Stimulated activated CD4-positive, alpha-beta T cell treated with anti-CD3 and anti-CD28 coated beads, Interleukin-2, amount 100 ng/mL, for 4 hours (primary cell): Measurements from ENCODE around the gene MBL2.

Experiments
- DNase-seq: peaks from one replicate; pipeline ENCODE4 v3.0.0-alpha.2; 2020; ENCODE audit warnings: low read depth

MBL2 gene

DNA sequence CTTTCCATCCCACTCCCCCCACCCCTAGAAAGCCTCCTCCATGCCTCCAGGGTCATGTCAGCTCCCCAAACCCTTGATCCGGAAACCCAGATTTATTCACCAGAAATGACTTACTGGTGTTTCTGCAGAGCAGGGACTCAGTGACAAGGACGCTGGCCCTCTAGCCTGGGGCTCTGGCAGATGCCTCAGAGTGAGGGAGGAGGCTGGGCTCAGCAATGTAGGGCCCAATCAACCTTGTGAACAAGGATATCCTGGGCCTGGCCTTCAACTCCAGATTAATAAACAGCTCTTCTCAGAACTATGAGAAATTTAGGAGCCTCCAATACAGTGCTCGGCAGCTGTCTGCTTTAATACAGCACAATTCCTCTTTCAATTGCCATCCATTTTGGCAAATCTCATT is at the start of gene MBL2:
TSS of gene MBL2 (minus strand) at position 162 of the 400 bp plus-strand sequence. CDS start 1,149 bp downstream, outside the sequence.
- DNase-seq = no peak

DNA sequence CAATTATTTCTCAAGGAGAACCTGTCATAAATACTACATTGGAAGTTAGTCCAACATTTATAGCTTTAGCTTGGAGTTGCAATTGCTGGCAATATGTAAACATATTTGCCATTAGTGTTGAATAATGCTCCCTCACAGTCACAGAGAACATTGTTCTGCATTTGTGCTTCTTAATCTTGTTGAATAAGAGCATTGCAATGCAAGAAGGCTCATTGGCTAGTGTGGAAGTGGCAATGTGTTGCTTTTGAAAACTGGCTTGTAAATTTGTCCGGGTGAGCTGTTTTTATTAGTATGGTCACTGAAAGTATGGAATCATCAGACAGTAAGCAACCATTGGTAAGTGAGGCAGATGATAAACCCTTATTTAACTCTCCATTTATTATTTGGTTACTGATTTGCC is 47.7 kb upstream of the MBL2 start:
- no peak for DNase-seq

DNA sequence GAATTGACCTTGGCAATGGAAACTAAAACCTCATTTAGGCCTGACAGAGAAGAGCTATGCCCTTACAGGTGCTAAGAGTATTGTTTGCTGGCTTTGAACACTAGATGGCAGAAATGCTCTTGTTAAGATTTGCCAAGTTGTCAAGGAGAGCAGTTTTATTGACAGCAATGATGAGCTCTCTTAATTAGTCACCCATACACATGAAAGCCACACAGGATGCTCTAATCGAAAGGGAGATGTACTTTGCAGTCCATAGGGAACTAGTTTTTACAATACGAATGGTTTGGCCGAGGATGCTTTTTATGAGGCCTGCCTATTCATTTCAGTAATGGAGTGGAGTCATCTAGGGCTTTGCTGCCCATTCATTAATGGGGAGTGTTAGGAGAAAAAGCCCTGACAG is 45.4 kb upstream of the MBL2 start:
- DNase-seq = no peak

DNA sequence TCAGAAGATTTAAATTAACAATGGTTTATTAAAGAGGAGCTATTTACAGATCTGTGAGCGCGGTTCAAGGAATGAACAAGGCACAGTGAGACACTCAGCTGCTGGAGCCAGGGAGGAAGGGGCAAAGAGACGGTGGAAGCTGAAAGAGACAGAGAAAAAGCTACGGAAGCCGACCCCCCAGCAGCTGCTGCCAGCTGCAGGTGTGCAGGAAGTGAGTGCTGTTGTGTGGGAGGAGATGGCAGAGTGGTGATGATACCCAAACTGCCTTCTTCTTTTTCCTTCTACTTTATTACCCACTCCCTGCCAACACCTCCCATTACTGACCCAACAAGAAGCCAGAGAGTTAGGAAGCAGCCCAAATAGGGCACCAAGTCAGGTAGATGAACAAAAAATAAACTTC is 41.9 kb upstream of the MBL2 start:
- no peak for DNase-seq

DNA sequence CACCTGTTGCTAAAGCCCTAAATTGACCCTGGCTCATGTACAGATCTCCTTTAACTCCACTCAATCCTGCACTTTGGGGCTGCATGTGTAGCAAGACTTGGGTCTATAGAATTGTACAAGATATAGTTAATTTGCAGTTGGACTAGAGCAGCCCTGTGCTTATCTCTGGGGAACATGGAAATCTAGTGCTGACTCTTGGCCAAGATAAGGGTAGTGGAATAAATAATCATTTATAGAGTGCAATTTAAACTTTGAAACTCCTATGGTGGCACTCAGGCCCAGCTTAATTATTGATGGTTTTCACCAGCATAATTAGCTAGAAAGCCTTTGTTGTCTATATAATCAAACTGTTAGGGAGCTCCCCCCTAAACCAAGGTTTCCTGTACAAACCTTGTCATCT is 39.2 kb upstream of the MBL2 start:
- DNase-seq = no peak

DNA sequence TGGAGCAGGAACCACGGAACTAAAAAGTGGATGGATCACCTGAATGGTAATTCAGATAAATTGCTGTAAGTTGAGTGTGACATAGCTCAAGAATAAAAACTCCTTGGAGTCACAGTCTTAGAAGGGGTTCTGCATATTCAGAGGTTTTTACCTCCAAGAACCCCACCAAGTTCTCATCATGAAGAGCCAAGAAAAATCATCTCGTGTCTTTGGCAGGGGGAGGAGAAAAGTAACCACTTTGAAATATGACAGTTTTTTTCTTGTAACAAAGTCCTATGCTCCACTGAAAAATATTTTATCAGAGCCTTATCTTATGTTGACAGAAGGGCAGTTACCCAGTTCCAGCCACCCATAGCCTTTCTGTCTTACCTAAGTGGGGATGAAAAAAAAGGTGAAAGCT is 38.2 kb upstream of the MBL2 start:
- no peak for DNase-seq

DNA sequence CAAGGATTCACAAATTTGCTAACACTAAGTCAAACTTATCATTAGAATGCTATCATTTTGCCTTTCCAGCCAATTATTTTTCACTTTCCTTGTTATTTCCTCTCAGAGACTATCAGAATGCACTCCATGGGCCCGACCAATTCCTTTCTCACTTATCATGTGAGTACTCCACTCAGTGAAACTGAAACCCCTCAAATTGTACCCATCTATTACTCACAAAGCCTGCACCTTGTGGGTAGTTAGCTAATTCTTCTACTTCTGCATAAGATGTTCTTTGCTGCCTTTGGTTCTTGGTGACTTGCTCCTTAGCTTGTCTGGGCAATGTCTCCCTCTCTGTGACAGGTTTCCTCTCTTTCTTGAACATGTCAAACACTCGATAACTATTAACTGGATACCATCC is 35.2 kb upstream of the MBL2 start:
- DNase-seq = no peak

DNA sequence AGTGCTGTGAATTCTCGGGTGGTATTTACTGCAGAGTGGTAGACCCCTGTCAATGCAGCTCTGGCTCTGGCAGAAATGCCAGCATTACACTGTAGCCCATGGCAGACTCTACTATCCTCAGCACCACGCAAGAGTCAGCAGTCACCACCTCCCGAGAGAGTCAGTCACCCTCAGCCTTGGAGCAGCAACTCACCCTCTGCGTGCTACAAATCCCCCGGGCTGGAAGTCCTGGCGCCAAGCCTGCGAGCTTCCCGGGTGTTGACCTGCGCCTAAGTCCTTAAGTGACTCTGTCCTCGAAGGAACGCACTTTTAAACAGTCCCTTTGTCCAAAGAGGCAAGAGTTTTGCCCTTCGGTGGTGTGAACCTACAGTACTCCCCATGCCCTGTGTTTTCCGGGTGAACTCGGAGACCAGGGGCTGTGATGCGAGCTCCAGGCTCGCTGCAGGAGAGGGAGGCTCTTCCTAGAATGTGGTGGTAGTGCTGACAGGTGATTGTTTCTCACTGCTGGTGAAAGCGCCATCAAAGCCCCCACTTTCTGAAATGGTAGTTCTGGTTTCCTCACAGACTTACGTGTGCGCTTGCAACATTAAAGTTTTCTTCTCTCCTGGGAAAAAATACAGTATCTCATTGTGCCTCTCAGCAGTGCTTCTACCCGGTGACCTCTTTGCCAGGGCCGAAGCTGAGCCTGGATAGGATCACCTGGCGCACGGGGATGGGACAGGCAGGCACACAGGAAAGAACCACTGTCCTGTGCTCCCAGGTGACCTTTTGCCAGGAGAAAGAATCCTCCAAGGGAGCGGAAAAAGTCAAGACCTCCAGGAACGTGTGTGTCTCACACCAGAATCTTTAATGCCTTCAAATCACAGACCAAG is 33.1 kb upstream of the MBL2 start:
- no peak for DNase-seq

DNA sequence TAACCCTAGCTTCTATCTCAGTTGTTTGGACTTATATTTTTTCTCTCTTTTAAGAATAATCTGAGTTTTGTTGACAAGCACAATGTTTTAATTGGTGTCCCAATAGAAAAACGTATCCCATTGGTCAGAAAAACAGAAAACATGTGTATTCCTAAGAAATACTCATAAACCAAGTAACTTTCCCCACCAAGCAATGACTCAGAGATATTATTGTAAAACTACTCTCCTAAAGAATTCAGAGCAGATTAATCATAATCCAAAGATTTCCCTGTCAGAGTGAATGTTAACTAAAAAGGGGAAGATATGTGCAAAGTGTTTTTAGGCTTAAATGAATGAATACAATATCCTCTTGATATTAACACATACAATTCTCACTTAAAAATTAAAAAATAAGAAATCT is 29.4 kb upstream of the MBL2 start:
- DNase-seq = no peak

DNA sequence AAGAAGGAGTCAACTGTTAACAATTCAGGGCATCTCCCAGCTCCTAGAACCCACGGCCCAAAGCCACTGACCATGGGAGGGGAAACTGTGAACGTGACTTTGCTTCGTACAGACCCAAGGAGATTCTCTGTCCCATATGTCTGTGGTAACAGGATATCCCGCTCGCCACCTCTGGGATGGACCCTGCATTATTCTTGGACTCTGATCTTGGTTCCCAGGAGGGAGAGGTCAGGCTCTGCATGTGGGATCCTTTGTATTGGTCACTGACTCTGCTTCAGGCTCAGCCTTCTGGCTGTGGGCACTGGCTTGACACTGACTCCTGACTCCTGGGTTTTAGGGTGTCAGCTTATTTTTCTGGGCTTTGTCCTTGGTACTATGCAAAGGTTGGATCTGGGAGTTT is 13.5 kb upstream of the MBL2 start:
- DNase-seq = no peak

DNA sequence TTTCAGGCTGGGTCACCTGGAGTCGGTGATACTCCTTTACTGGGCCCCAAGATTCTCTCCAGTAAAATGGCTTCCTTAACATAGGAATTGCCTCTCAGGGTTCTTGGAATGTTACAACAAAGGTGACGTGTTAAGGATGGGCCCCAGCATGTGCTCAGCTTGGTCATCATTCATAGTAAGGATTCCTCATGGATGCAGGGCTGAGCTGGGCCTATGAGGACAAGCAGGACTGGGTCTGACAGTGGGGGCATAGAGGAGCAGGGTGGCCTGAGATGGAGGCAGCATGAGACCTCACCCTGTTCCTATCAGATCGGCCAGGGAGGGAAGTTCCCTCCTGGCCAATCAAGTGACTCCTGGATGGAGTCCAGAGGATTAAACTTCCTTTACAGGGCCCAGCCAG is 12.8 kb upstream of the MBL2 start:
- no peak for DNase-seq

DNA sequence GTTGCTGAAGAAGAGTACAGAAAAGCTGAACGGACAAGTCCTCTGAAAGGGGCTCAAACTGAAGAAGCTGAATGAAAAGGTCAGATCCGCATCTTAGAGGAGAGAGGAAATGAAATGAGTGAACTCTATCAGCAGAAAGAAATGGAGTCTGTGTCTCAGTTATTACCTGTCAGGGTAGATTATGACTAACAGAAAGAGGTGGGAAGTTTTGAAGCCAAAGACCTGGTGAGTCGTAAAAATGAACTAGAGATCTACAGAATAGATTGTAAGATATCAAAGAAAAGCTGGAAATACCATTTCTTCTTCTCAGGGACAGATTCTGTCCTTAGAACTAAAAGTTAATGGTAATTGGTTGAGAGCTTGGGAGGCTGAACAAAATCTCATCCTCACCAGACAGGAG is 11.1 kb upstream of the MBL2 start:
- DNase-seq = no peak

DNA sequence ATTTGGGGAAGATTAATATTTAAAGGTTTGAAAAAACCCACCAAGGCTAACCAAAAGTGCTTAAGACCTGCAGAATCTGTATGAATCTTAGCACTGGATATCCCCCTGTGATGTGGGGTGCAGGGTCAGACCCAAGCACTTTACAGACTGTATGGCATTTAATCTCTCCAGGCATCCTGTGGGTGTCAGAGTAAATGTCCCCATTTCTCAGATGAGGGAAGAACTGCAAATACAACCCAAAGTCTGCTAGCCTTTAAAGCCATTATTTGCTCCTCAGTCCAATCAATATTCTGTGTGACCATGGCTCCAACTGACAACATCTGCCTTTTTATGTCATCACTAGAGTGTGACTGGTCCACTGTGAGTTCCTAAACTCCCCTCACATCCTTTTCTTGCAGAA is 10.0 kb upstream of the MBL2 start:
- no peak for DNase-seq

DNA sequence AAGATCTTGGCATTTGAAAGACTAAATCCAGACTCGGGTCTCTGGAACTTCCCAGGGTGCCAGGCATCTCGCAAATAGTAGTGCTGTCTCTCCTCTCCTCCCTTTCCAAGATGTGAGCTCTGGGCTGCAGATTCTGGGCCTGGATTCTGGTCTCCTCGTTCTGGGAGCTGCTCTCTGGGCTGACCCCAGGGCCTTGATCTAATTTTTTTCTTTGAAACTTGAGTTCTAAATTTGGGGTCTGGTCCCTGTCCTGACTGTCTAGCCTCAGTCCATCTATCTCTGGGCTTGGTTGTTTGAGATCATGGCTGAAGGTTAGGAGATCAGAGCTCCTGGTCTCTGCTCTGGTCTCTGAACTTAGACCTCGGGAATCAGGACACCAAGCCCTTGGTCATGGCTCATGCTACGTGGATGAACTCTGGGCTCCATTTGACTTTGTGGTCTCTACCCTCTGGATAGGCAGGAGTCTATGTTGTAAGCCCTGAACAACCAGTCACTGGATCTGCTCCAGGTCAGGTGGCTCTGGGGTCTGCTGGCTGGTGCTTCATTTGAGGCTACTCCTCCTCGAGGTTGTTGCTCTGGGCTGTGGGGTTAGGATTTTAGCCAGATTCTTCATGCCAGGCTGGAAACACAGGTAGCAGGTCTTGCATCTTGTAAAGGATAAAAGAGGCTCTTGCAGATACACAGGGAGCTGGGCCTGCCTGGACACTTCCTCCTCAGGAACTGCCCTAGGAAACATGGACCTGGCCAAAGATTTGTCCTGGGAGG is 8.0 kb upstream of the MBL2 start:
- no peak for DNase-seq

DNA sequence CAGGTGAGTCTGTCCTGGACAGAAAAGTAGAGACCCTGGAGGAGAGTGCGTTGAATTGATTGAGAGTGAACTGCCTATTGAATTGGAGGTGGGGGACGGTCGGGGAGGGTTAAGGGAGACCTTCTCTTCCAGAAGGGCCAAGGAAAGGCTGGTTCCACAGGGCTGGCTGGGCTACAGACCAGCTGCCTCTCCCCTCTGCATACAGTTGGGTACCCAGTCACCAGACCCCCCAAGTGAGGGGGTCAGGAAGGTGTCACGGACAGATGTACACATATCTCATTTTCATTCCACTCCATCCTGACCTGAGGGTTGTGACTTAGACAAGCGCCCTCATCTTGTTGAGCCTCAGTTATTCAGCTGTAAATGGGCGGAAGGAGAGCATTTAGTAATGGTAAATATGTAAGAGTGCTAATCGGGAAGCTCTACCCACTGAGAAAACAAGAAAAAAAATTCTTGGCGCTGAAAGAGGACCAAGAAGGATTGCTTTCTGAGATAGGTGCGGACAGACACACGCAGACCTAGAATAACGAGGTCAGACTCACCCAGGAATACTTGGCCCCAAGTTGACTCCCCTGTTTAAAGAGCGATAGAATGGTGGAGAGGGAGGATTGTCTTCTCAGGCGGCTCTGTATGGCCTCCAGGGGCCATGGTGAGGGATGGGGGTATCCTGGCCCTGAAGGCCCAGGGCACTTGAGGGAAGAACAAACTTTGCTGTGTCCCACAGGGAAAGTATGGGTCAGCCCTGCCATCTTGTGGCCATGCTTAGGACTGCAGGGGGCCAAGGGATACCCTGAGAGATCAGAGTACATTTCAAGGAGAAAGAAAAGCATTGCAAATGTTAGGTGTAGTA is 7.2 kb upstream of the MBL2 start:
- DNase-seq = no peak

DNA sequence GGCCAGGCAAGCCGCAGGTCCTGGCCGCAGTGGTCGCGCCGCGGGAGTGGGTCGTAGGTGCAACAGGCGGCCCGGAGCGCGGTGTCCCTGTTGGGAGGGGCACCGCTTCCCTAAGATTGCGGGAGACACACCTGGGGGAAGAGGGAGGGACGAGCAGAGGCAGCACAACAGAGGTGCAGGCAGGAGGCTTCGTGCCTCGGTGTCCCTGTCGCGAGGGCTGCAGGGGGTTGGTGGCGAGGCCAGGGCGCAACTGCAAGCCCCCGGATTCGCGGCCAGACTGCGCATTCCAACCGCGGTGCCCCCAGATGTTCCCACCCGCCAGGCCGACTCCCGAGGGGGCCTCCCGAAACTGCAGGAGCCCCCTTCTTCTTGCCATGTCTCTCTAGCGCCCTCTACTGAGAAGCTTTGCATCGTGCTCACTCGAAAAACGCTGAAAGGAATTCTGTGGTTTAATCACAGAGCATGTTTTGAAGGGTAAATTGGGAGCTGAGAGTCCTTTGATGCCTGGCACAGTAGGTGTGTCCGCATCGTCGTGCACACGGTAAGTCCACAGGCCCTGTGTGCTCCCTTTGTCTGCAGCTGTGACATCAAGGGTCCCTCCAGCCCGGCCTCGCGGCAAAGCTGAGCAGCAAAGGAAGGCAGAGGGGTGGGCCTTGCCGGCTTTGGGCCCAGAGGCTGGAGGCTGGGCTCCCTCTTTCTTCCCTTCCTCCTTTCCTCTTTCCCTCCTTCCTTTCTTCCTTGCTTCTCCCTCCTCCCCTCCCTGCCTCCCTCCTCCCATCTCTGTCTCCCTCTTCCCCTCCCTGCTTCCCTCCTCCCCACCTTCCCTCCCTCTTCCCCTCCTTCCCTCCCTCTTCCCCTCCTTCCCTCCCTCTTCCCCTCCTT is 6.2 kb upstream of the MBL2 start:
- DNase-seq = no peak

DNA sequence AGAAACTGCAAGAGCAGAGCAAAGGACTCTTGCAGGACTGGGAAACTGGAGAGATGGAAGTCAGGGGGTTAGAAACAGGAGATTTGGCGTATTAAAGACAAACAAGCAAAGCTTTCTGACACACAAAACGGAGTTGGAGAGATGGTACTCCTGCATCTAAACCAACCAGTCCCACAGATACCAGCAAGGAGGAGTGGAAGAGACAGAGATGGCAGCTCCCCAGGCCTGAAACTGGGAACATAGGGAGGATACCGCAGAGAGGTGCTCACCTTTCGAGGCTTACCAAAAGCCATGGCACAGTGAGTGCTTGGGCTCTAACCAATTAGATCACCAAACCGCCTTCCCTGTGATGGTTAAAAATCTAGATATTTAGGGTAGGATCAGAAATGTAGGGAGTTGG is 4.8 kb upstream of the MBL2 start:
- no peak for DNase-seq

DNA sequence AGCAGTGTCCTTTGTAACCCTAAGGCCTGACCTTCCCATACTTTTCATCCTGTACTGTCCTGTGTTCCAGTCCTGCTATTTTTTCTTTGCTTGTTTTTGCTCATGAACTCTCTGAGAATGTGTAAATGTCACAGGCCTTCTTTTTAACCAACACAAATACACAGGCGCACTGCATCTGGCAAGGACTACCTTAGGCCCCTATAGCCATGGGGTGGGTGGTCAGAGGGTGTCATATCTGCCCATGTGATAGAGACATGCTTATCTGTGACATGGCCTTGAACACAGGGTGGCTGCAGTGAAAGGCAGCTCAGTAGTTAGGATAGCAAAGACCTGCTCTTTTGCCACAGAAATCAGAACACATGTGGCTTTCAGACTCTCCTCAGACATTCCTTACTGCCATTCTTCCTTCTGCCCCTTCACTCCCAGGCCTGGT is 3.9 kb upstream of the MBL2 start:
- DNase-seq = no peak

DNA sequence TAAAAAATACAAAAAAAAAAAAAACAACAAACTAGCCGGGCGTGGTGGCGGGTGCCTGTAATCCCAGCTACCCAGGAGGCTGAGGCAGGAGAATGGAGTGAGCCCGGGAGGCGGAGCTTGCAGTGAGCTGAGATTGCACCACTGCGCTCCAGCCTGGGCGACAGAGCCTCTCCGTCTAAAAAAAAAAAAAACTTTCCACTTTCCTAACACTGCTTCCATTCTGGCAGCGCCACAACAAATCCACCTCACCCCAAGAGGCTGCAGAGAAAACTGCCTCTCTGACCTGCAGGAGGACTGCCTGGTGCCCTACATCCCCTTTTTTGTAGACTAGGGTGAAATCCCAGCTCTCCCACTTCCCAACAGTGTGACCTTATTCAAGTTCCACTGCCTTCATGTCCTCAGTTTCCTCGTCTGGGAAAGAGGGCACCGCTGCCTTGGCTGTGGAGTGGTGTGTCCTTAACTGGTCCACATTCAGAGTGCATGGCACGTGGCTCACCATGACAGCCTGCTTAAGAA is 2.6 kb upstream of the MBL2 start:
- DNase-seq = no peak

DNA sequence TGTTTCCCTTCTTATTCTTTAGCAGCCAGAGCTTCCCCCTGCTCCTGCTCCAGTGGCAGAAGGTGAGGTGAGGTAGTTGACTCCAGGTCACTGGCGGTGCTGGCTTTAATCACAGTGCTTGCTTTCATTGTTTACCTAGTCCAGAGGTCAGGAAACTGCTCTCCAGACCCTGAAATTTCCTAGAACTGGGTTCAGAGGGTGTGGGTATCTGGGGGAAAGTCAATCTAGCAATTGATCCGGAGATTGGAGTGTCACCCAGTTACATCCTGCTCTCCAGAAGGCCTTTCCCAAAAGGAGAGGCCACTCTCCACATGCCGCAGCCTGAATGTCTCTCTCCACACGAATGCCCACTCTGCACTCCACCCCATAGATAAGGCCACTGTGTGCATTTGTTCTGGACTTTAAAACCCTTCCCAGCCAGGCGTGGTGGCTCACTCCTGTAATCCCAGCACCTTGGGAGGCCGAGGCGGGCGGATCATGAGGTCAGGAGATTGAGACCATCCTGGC is 2.1 kb upstream of the MBL2 start:
- no peak for DNase-seq

DNA sequence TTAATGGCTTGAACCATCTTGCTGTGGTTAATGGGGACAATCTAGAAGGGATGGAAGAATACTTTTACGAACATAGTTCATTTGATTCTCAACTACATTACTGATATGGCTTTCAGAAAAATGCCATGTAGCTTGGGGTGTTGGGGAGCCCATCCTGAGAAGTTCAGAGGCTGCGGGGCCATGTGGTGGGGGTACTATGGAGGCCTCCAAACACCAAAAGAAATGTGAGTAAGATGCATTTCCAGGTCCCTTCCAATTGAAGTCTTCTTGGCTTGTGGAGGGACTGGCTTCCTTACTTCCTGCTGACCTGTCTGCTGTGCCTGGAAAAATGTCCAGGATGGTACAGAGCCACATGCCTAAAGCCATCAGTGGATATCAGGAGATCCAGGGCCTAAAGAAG is 1.6 kb upstream of the MBL2 start:
- DNase-seq = no peak
